GM19240 (cell line): ENCODE results near the gene PLEKHG3.

Experiments used
- DNase-seq: peaks from one replicate; pipeline ENCODE4 v3.0.0; 2011; ENCODE audit warnings: low spot score; ENCODE audit not compliant: insufficient read length

The PLEKHG3 gene

GRCh38 chr14:64725879-64726584 is 21.8 kb downstream of the PLEKHG3 start:
- DNase-seq = no peak

- no peak for DNase-seq
Observed at GRCh38 chr14:64726585-64726890, 22.3 kb downstream of the PLEKHG3 start.

DNA sequence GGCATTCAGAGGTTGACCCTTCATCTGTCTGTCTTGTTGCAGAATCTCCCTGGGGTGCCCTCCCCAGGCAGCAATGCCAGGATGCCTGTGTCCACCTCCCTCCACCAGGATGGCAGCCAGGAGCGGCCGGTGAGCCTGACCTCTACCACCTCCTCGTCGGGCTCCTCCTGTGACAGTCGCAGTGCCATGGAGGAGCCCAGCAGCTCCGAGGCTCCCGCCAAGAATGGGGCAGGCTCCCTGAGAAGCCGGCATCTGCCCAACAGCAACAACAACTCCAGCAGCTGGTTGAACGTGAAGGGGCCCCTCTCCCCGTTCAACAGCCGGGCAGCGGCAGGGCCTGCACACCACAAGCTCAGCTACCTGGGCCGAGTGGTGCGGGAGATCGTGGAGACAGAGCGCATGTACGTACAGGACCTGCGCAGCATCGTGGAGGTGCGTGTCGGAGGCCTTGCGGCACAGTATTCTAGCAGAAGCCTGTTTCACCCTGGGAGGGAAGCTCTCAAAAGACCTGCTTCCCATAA is 23.4 kb downstream of the PLEKHG3 start:
- DNase-seq = no peak

DNA sequence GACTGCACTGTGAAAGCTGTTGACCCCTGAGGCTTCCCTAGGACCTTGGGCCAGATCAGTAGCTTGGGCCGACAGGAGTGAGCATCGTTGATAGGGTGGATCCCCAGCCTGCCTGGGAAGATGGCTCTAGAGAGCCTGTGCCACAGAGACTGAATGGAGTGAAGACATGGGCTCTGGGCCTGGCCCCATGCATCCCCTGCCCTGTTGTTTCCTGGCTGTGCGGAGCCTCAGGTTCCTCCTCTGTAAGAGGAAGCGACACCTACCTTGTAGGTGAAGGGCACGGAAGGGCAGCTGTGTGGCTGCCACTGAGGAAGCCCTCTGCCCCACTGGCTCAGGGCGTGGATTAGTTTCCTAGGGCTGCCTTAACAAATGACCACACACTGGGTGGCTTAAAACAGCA is 23.9 kb downstream of the PLEKHG3 start:
- DNase-seq = no peak

GRCh38 chr14:64728856-64729255 is 24.6 kb downstream of the PLEKHG3 start:
- DNase-seq = no peak

DNA sequence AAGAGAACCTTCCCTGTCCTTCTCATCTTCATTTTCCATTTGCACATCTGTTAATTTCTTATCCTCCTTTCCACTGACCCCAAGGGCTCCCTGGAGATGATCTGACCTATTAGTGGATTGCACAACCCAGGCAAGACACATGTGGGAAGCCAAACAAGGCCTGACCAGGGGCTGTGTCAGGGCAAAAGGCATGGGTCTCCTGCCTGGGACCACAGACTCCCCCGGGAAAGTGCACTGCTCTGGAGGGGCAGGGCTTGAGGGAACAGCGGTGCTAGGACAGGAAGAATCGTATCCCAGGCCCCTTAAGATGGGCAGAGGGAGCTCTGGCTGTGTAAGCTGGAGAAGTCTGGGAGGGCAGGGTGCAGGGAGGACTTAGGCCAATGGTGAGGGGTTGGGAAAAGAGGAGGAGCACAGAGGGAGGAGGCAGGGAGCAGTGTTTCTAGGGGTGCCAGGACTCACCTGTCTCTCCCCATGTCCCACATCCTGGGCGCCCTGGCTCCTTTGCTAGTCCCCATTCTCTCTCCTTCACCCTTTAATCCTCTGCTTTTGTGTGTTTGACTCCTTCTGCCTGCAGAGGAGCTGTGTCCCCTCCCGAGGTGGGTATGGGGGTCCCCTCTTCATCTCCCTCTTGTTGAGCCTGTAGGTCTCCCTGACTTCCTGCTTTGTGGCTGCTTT is 25.3 kb downstream of the PLEKHG3 start:
- DNase-seq = no peak

- no peak for DNase-seq
Observed at GRCh38 chr14:64730061-64730440, 25.8 kb downstream of the PLEKHG3 start.

DNA sequence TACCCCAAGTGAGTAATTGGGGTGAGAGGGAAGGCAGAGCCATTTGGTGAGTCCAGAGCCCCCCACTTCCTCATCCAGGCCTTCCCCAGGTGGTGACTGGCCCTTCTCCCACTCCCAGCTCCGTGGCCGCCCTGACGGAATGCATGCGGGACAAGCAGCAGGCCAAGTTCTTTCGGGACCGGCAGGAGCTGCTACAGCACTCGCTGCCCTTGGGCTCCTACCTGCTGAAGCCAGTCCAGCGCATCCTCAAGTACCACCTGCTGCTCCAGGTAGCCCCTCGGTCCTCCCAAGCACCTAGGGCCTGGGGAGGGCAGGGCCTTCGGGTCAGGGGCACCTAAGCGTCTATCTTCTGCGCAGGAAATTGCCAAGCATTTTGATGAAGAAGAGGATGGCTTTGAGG is 26.5 kb downstream of the PLEKHG3 start:
- no peak for DNase-seq

DNA sequence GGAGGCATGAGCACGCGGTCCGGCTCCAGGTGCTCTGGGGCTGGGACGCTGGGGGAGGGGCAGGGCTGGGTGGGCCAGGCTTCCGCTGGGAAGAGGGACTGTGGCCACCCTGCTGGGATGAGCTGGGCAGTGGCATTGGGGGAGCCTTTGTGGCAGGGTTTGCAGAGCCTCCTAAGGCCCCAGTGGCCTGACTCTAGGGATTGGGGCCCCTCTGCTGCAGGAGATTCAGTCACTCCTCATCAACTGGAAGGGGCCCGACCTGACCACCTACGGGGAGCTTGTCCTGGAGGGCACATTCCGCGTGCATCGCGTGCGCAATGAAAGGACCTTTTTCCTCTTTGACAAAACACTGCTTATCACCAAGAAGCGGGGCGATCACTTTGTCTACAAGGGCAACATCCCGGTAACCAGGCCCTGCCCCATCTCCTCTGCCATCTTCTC is 26.9 kb downstream of the PLEKHG3 start:
- DNase-seq = no peak

GRCh38 chr14:64732066-64732465 is 27.8 kb downstream of the PLEKHG3 start:
- no peak for DNase-seq

DNA sequence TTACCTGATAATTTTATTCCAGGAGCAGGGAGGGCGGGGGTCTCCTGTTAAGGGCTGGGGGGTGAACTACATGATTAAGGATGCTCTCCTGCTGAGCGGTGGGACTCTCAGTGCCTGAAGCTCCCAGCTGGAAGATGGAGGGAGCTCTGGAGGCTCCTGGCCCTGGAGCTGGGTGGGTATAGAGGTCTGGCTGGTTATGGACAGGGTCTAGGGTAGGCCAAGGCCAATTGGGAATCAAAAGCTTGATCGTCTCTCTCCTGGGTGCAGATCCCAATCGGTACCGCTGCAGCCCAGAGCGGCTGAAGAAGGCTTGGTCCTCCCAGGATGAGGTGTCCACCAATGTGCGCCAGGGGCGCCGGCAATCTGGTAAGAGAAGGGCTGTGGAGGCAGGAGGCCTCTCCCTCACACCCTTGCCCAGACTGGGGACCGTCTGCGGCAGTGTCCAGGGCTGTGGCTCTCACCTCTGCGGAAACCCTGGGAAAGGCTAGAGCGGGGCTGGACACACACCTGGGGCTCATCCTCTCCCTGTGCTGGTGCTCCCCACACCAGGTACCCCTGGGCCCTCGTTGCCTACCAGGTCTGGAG is 28.4 kb downstream of the PLEKHG3 start:
- DNase-seq = no peak

DNA sequence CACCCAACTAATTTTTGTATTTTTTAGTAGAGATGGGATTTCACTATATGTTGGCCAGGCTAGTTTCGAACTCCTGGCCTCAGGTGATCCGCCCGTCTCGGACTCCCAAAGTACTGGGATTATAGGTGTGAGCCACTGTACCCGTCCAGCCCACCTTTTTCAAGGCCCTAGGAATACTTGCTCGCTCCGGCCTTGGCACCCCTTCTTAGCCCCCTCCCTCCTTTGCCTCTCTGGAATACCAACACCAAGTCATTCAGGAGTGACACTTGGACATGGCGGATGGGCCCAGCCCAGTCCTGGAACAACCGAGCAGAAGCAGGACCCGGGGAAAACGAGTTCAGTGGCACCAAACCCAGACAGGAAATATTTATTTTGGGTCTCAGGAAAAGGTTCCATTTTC is 29.1 kb downstream of the PLEKHG3 start:
- no peak for DNase-seq

DNA sequence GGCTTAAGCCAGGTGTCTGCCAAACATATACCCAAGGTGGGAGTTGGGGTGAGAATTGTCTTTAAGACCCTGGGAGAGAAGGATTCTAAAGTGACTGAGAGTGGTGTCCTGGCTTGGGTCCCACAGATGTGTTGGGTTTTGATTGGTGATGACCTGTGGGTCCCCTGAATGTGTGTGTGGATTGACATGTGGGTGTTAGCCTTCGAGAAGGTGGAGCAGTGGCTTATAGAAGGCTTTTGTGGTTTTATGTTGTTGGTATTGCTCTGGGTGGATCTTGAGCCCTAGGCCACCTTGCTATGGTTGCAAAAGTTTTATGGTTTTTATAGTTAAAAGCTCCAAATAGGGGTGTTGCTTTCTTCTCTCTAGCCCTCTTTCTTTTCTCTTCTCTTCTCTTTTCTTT is 29.7 kb downstream of the PLEKHG3 start:
- DNase-seq = no peak

- DNase-seq = no peak
Observed at GRCh38 chr14:64734990-64735389, 30.8 kb downstream of the PLEKHG3 start.

DNA sequence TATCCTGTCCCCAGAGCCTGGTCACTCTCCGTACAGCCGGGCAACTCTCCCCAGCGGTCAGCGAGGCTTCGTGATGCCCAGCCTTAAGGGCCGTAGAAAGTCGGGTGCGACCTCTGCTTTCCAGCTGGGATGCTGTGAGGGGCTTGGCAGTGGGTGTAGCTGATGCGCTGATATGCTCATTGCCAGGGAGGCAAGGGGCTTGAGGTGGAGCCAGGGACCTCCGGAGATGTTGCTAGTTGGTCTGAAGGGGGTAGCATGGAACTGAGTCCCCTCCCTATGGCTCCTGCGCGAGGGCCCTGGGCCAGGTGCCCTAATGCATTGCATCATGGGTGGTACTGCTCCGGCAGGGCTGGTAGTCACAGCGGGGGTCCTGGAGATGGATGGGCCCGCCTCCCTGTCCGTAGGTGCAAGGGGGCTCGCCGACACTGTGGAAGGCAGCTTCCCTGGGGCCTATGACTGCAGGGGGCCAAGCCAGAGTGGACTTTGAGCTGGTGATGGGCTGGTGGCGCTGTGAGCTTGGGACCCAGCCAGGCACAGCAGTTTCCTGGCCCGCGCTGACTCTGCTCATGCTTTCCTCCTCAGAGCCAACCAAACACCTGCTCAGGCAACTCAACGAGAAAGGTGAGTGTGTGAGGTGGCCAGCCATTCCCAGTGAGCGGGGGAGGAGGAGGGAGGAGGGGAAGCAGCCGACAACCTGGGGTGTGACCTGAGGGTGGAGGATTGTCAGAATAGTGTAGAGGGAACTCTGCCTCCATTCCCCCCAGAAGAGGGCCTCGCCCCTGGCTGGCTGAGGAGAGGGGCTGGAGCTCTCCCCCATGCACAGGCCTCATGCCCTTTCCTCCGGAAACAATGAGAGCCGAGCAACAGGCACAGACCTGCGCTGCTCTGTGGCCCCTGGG is 32.3 kb downstream of the PLEKHG3 start:
- DNase-seq = no peak

DNA sequence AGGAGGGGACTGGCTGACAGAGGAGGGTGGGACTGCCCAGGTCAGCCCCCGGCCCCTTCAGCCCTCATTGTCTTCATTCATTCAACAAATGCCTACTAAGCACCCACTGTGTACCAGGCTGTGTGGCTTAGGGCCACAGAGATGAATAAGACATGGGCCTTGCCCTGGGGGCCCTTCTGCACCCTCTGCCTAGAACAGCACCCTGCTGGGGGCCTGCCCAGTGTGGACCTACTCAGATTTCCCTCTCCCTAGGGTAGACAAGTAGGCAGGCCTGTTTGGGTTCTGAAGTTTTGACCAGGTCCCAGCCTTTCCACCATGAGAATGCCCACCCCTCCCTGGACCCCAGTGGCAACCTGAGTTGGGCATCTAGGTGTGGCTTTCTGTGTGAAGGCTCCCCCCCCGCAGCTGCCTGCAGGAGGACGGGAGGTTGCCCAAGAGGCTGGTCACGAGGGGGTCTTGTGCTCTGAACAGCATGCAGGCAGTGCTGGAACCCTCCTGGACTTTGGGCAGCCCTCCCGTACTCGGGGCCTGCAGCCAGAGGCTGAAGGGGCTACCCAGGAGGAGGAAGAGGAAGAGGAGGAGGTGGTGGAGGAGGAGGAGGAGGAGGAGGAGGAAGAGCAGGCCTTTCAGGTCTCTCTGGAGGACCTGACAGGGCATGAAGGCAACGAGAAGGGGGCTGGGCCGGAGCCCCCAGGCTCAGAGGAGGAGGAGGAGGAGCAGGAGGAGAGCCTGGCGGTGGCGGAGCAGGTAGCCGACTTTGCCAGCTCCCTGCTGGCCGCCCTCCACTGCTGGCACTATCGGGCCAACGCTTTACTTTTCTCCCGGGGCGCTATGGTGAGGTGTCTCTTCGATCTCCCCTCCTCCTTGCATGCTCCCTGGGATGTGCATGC is 33.4 kb downstream of the PLEKHG3 start:
- DNase-seq = no peak

DNA sequence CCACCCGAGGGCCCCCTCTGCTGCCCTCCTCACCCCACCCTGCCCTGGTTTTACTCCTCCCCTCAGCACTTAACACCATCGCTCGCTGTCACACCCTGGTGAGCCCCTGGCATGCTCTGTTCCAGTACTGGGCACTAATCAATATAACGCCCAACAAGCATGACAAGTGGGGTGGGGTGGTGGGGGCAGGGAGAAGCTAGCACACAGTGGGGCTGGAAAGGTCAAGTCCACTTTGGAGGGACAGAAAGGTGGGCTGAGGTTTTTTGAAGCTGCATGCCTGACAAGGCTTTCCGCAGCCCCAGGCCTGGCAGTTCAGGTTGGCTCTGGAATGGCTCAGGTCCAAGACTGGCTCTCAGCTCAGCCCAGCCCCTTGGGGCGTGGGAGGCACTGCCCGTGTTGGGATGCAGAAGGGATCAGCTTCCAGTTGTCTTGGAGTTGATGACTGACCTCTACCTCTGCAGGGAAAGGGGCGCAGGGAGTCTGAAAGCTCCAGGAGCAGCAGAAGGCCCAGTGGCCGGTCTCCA is 34.1 kb downstream of the PLEKHG3 start:
- no peak for DNase-seq

DNA sequence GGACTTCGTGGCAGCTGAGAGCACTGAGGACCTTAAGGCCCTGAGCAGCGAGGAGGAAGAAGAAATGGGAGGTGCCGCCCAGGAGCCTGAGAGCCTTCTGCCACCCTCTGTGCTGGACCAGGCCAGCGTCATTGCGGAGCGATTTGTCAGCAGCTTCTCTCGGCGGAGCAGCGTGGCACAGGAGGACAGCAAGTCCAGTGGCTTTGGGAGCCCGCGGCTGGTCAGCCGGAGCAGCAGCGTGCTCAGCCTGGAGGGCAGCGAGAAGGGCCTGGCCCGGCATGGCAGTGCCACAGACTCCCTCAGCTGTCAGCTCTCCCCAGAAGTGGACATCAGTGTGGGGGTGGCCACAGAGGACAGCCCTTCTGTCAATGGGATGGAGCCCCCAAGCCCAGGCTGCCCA is 37.0 kb downstream of the PLEKHG3 start:
- DNase-seq = no peak

GRCh38 chr14:64741961-64742360 is 37.7 kb downstream of the PLEKHG3 start:
- DNase-seq = no peak

DNA sequence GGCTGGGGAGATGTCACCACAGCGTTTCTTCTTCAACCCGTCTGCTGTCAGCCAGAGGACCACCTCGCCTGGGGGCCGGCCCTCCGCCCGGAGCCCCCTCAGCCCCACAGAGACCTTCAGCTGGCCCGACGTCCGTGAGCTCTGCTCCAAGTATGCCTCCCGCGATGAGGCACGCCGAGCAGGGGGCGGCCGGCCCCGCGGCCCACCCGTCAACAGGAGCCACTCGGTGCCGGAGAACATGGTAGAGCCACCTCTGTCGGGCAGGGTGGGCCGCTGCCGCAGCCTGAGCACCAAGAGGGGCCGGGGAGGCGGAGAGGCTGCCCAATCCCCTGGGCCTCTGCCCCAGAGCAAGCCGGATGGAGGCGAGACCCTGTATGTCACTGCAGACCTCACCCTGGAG is 38.8 kb downstream of the PLEKHG3 start:
- DNase-seq = no peak
